HFF-Myc (cell line): ENCODE results near the gene B4GALT6.

Source experiments
- DNase-seq: peaks from one replicate; pipeline ENCODE4 v3.0.0-alpha.2; 2011; ENCODE audit warnings: low read depth; ENCODE audit errors: extremely low read depth
- H3K4me3 ChIP-seq: replicated peaks from 2 replicates; pipeline ENCODE4 v1.5.1; 2011; ENCODE audit warnings: low read depth, mild to moderate bottlenecking, control low read depth, low read length
- CTCF ChIP-seq: IDR thresholded peaks from 2 replicates; pipeline ENCODE4 v1.5.1; 2012; ENCODE audit warnings: mild to moderate bottlenecking, low read depth, low read length, control low read depth; ENCODE audit errors: missing control alignments

Gene B4GALT6

GRCh38 chr18:31664101-31664500 is 20.3 kb downstream of the B4GALT6 start:
- no peak for TF ChIP-seq CTCF

GRCh38 chr18:31661965-31662364 is 22.4 kb downstream of the B4GALT6 start:
- H3K4me3 ChIP-seq, result no peak overlapping the region
- DNase-seq, result no peak
- no peak for TF ChIP-seq CTCF

More at GRCh38 chr18:31664101-31664500, 20.3 kb downstream of the B4GALT6 start:
- DNase-seq, result no peak
- no peak overlapping the region for H3K4me3 ChIP-seq

- H3K4me3 ChIP-seq, result no peak overlapping the region
- DNase-seq, result no peak
- TF ChIP-seq CTCF, result no peak
Measured at GRCh38 chr18:31660763-31661162, 23.6 kb downstream of the B4GALT6 start.

- DNase-seq, result no peak
- no peak overlapping the region for H3K4me3 ChIP-seq
Measured at GRCh38 chr18:31659576-31660177, 24.7 kb downstream of the B4GALT6 start.

GRCh38 chr18:31658670-31659575 is 25.5 kb downstream of the B4GALT6 start:
- no peak for TF ChIP-seq CTCF
- no peak overlapping the region for H3K4me3 ChIP-seq
- no peak for DNase-seq

More at GRCh38 chr18:31659576-31660177, 24.7 kb downstream of the B4GALT6 start:
- no peak for TF ChIP-seq CTCF

- TF ChIP-seq CTCF, result no peak
- DNase-seq, result no peak
- H3K4me3 ChIP-seq, result no peak overlapping the region
Measured at GRCh38 chr18:31657823-31658669, 26.3 kb downstream of the B4GALT6 start.
